SK-N-SH (cell line): ENCODE data around the gene TP53BP2.

Source experiments
- EZH2phosphoT487 ChIP-seq: fragments of 200-600 bp; sonication (generic); IDR thresholded peaks from 2 replicates; pipeline ENCODE4 v1.6.1; 2017; ENCODE audit warnings: low read depth, mixed run types, mild to moderate bottlenecking, antibody characterized with exemption, moderate library complexity, borderline replicate concordance
- NFIC ChIP-seq: IDR thresholded peaks from 2 replicates; pipeline ENCODE4 v1.4.0; 2012; ENCODE audit warnings: borderline replicate concordance
- TF ChIP-seq, protein P1 (sequence below): fragments of 200-600 bp; sonication (generic); IDR thresholded peaks from 2 replicates; pipeline ENCODE4 v1.6.1; 2017; ENCODE audit warnings: antibody characterized with exemption, mild to moderate bottlenecking, moderate library complexity

DNA sequence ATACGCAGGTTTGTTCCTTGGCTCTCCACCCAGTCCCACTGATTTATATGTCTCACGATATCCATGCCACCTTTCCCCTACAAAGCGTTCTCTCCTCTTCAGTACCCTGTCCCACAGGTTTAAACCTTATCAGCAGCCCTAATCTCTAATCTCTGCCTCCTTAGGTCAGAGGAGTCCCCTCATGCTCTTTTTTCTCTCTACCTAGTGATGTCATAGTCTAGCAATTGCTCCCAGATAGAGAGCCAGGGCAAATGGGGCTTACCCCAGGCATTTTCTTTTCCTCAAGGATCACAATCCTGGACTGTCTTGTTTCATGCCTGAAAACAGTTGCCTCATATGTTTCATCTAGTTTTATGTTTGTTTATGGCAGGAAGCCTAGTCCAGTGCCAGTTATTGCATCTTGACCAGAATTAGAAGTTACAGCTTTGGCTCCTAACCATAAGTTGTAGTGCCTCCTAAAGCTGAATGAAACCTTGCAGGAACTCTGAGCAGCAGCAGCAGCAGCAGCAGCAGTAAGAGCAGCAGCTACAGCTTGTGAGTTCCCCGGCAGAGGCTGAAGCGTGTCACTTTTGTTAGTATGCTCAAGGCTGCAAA lies 26.7 kb upstream of the TP53BP2 start:
- TF ChIP-seq, protein P1, sequence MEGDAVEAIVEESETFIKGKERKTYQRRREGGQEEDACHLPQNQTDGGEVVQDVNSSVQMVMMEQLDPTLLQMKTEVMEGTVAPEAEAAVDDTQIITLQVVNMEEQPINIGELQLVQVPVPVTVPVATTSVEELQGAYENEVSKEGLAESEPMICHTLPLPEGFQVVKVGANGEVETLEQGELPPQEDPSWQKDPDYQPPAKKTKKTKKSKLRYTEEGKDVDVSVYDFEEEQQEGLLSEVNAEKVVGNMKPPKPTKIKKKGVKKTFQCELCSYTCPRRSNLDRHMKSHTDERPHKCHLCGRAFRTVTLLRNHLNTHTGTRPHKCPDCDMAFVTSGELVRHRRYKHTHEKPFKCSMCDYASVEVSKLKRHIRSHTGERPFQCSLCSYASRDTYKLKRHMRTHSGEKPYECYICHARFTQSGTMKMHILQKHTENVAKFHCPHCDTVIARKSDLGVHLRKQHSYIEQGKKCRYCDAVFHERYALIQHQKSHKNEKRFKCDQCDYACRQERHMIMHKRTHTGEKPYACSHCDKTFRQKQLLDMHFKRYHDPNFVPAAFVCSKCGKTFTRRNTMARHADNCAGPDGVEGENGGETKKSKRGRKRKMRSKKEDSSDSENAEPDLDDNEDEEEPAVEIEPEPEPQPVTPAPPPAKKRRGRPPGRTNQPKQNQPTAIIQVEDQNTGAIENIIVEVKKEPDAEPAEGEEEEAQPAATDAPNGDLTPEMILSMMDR, result no peak
- TF ChIP-seq EZH2phosphoT487 (no peak), NFIC (no peak)
